HPDE6-E6E7 (cell line): Measurements from ENCODE around the gene C3orf22.

Experiments
- DNase-seq: peaks from one replicate; pipeline ENCODE4 v3.0.0; 2011; ENCODE audit warnings: missing footprints; ENCODE audit errors: extremely low spot score

C3orf22 gene

DNA sequence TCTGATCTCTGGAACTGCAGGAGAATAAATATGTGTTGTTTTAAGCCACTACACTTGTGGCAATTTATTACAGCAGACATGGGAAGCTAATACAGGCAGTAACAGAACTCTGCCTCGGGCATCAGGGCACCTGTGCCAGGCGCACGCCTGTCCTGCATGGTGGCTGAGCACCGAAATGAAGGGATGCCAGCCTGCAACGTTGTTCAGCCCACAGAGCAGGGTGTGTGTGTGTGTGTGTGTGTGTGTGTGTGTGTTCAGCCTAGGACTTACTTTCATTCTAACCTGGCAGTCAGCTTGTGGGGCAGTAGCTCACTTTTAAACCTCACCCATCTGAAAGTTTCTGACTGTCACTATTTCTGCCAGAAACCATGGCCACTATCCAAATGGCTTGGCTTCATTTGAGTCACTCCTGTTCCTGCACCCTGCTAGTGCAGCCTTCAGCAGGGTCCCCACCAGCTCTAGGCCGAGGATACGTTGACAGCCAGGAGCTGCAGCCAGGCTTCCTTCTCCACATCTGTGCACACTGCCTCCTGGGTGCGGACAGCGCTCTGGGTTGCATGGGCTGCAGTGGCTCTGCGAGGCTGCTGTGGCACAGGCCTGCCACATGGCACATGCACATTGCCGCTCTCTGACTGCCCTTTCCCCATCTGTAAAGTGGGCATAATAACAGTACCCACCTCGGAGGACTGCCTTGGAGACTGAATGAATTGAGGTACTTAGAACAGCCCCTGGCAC lies 45.6 kb downstream of the C3orf22 start:
- no peak for DNase-seq

DNA sequence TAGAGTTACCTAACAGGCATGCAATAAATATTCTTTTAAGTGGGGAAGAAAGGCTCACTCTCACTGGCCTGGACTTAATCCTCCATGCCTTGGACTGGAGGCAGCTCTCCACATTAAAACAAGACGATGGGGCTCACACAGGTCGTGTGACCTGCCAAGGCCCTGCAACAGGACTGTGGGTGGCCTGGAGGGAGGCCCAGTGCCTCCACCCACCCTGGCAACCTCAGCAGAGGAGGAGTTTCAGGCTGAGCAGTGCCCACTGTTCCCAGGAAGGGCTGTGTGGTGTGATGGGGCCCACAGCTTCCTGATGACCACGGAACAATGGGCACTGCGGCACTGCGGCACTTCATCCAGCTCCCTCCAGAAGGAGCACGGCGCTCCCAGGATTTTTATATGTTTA lies 46.7 kb downstream of the C3orf22 start:
- DNase-seq = no peak

DNA sequence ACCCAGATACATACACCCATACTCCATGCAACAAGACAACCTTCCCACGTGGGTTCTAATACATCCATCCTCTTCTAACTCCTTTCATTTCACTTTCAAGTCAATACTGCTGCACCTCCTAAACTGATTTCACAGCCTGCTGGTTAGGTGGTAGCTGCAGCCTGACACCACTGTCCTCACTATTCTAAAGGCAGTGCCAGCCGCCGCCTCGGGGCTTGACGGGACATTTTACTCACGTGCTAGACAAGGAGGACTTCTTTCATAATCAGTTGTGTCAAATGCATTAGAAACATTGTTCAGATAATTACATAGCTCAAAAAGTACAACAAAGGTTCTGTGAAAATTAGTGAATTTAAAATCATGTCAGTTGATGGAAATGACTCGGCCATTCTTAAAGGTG lies 47.4 kb downstream of the C3orf22 start:
- DNase-seq = no peak

DNA sequence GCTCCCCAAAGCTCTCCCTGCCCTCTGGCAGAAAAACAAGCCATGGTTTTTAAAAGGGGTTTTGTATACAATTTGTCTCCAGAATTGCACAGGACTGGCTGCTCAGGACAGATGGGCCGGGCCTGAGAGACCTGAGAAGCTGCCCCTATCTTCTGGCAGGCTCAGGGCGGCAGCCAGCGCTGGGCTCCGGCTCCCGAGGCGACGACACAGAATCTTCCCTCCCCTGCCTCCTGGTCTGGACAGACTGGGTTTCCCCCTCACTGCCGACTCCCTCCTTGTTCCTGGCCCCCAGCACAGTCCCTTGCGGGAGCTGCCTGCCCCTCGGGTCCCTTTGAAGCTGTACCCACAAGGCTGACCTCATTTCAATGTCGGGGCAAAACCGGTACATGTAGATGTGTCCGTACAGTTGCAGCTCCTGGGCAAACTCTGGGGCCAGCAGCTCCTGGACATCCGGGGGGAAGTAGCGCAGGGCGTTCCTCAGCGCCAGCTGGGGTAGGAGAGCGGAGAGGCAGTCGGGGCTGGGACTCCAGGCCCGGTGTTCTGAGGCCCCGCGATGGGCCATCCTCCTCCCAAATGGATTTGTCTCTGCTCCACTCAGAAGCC lies 48.3 kb downstream of the C3orf22 start:
- no peak for DNase-seq

DNA sequence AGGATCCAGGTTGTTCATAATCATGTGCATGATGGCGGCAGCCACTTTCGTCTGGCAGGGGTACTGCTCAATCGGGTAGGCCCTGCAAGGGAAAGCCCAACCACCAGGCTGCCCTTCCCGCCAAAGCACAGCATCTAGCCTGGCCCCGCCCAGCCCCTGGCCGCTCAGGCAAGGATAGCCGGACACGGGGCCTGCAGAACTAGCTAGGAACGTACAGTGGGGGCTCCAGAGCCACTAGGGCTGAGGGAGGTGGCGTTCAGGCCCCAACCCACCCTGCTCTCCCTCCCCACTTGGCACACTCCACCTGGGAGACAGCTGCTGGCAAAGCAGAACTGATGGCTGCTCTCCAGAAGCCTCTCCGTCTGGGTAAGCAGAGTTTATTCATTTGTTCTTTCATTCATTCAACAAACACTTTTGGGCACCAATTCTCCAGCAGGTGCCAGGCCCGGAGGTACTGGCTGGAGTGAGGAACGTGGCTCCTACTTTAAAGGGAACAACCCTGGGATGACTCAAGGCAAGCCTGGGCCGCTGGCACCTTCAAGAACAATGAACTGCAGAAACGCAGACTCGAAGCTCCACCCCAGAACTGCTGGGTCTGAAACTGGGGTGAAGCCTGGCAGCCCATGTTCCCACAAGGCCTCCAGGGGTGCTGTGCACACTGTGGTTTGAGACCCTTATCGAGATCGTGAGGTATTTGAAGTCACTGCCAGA lies 49.0 kb downstream of the C3orf22 start:
- DNase-seq = no peak

DNA sequence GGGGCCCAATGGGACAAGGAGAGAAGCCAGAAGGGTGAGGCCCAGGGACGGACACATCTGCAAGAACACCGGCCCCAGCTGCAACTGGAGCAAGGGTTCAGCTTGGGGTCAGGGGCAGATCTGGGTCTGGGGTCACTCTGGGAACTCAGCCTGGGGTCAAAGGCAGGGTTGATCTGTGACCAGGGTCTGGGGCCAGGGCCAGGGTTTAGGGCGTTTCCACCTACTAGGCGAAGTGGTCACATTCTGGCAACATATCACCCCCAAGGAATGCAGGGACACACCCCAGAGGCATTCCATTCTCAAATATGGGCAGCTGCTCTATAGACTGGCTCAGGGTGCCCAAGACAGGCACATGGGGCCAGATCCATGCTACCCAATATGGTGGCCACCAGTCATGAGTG lies 50.2 kb downstream of the C3orf22 start:
- no peak for DNase-seq

DNA sequence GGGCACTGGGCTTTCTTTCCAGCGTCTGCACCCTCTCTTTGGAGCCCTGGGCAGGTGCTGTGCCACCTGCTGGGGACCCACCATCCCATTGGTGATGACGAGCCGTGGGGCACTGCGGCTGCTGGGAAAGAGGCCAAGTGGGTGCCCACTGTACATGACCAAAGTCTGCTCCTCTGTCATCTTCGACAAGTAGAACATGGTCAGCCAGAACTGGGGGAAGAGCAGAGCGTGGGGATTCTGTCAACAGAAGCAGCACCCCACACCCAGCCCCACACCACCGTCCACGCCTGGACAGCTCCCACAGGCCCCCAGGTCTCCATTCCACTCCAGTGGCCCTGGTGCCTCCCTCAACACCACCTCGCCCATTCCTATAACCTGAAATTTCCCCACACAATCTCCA lies 50.8 kb downstream of the C3orf22 start:
- DNase-seq = no peak

DNA sequence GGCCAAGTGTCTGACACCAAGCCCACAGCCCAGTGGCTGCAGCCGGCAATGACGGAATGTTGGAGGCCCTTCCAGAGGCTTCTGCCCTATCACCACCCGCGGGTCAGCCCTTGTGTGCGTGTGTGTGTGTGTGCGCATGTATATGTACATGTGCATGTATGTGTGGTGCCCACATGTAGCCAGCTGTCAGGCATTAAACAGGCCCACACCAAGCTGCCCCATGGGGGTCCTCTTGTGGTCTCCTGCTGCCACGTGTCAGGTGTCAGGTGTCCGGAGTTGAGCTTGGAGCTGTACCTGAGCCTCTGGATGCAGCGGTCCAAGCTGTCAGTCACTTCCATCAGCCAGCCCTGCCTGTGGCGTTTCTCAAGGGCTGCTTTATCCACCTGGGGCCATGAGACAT lies 55.0 kb downstream of the C3orf22 start:
- no peak for DNase-seq

DNA sequence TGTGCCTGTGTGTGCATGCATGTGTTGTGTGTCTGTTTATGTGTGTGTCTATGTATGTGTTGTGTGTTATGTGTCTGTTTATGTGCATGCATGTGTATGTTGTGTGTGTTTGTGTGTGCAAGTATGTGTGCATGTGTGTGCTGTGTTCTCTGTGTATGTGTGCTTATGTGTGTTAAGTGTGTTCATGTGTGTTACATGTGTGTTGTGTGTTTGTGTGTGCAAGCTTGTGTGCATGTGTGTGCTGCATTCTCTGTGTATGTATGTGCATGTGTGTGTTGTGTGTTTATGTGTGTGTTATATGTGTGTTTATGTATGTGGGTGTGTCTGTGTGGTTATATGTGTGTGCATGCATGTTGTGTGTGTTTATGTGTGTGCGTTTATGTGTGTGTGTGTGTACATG lies 56.1 kb downstream of the C3orf22 start:
- DNase-seq = no peak

DNA sequence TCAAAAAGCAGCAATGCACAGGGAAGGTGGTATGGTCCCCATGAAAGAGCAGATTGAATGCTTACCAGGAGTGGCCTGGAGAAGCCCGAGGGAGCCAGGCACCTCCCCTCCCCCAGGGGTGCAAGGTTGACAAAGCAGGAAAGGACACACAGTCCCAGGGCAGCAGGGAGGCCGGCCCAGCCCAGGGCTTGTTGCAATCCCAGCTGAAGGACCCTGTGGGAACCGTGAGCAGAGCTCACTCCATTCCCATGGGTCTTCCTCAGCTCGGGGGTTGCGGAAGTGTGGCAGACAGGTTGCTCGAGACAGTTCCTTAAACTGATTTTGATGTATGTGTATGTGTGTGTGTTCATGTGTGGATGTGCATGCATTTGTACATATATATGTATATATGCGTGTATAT lies 57.0 kb downstream of the C3orf22 start:
- no peak for DNase-seq

DNA sequence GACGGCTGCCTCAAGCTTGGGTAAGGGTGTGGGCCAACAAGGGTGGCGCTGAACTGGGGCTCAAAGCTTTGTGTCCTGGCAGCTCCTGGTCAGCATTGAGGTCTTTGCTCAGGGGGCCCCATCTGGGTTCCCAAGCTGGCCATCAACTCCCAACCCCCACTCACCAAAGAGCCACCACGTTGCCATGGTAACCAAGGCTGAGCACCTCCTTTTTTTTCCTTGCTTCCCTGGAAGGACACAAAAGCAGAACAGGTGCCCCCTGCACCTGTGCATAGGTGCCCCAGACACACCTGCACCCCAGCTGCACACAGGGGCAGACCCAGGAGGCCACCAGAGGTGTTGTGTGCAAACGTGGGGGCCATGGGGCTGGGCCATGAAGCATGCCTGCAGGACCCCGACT lies 57.7 kb downstream of the C3orf22 start:
- DNase-seq = no peak

DNA sequence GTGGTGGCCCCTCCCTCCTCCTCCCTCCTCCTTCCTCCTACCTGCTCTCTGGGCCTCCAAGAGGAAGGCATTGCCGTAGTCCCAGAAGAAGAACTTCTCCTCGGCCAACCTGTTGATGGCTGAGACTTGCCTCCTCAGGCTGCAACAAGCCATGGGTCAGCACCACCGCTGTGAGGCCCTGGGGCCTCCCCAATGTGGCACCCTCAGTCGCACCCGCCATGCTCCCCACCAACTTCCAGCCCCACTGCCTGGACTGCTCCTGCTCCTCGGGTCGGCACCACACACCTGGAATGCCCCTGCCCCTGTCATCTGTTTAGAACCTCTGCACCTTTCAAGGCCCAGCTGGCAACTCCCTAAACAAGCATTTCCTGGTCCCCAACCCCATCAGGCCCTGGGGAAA lies 58.7 kb downstream of the C3orf22 start:
- DNase-seq = no peak
